WTC11 (cell line): Measurements from ENCODE around the gene IPO13. TPM values are rescaled to one million over a fixed set of nuclear protein-coding genes. Genes with fewer than 3 reads are reported as not detected.

Experiments
- ATAC-seq: fragments of 200-7000 bp; cut with Tn5 transposase; 2 replicates; pipeline ENCODE4 v1.10.0; 2021; ENCODE audit warnings: mild to moderate bottlenecking, moderate library complexity
- CTCF ChIA-PET: fragments of 300-600 bp; sonication (Branson Sonifier 250); formaldehyde crosslinking; loops from one replicate; lab custom pipeline; 2021; ENCODE audit warnings: antibody characterized with exemption; lab: Charles Lee
- POLR2A ChIA-PET: fragments of 350-600 bp; sonication (Branson Sonifier 250); formaldehyde crosslinking; loops from one replicate; lab custom pipeline; 2021; ENCODE audit warnings: antibody characterized with exemption; lab: Charles Lee
- DNase-seq: peaks from one replicate; pipeline ENCODE4 v3.0.0; 2021; ENCODE audit warnings: low spot score
- H3K27ac Mint-ChIP-seq: 2 replicates; pipeline ENCODE4 v1.8.0; 2021; ENCODE audit warnings: mixed read lengths
- H3K27me3 Mint-ChIP-seq: 2 replicates; pipeline ENCODE4 v1.8.0; 2021; ENCODE audit warnings: low read depth, mild to moderate bottlenecking, moderate library complexity, mixed read lengths
- H3K36me3 Mint-ChIP-seq: 2 replicates; pipeline ENCODE4 v1.8.0; 2021; ENCODE audit warnings: mixed read lengths
- H3K4me1 Mint-ChIP-seq: 2 replicates; pipeline ENCODE4 v1.8.0; 2022; ENCODE audit warnings: mixed read lengths
- H3K4me3 Mint-ChIP-seq: 2 replicates; pipeline ENCODE4 v1.8.0; 2021; ENCODE audit warnings: mild to moderate bottlenecking, moderate library complexity, mixed read lengths
- H3K9me3 Mint-ChIP-seq: 2 replicates; pipeline ENCODE4 v1.8.0; 2021; ENCODE audit warnings: mixed read lengths
- CDX4 ChIP-seq: fragments of 250-450 bp; sonication (Bioruptor Pico); IDR thresholded peaks from 2 replicates; pipeline ENCODE4 v1.9.0; 2021; ENCODE audit warnings: moderate library complexity, mild to moderate bottlenecking, inconsistent platforms, borderline replicate concordance
- CTCF ChIP-seq: fragments of 200-600 bp; IDR thresholded peaks from 2 replicates; pipeline ENCODE4 v1.8.0; 2022; ENCODE audit warnings: antibody characterized with exemption
- FOXP1 ChIP-seq: sonication (generic); formaldehyde crosslinking; IDR thresholded peaks from 2 replicates; pipeline ENCODE4 v1.8.0; 2022; ENCODE audit warnings: missing genetic modification reagents, mild to moderate bottlenecking, moderate library complexity, borderline replicate concordance
- GABPB1 ChIP-seq: sonication (generic); formaldehyde crosslinking; IDR thresholded peaks from 2 replicates; pipeline ENCODE4 v1.8.1; 2023; ENCODE audit warnings: mild to moderate bottlenecking, missing genetic modification reagents
- HMGXB4 ChIP-seq: sonication (generic); formaldehyde crosslinking; IDR thresholded peaks from 2 replicates; pipeline ENCODE4 v1.8.1; 2023; ENCODE audit warnings: mild to moderate bottlenecking, moderate library complexity, missing genetic modification reagents
- NR3C1 ChIP-seq: sonication (generic); formaldehyde crosslinking; conservative IDR thresholded peaks from 2 replicates; pipeline ENCODE4 v1.8.1; 2023; ENCODE audit warnings: low read depth, mild to moderate bottlenecking, missing genetic modification reagents
- RELA ChIP-seq: sonication (generic); formaldehyde crosslinking; IDR thresholded peaks from 2 replicates; pipeline ENCODE4 v1.8.1; 2022; ENCODE audit warnings: missing genetic modification reagents, mild to moderate bottlenecking, borderline replicate concordance
- ZNF512 ChIP-seq: sonication (generic); formaldehyde crosslinking; IDR thresholded peaks from 2 replicates; pipeline ENCODE4 v1.8.1; 2022; ENCODE audit warnings: missing genetic modification reagents, borderline replicate concordance
- total RNA-seq: library from RNA; stranded (reverse); gene quantifications from 3 replicates; pipeline ENCODE4 v1.2.3, GENCODE V29; 2021
- TF ChIP-seq, protein P1 (sequence below): sonication (generic); formaldehyde crosslinking; IDR thresholded peaks from 2 replicates; pipeline ENCODE4 v1.8.1; 2023; ENCODE audit warnings: mild to moderate bottlenecking, missing genetic modification reagents
- TF ChIP-seq, protein P2 (sequence below): sonication (generic); formaldehyde crosslinking; IDR thresholded peaks from 2 replicates; pipeline ENCODE4 v1.8.0; 2022; ENCODE audit warnings: mild to moderate bottlenecking, missing genetic modification reagents

IPO13 gene
- total RNA-seq, 1 experiment from 2014 or later: 24.2 TPM

- TF ChIP-seq, protein P1, sequence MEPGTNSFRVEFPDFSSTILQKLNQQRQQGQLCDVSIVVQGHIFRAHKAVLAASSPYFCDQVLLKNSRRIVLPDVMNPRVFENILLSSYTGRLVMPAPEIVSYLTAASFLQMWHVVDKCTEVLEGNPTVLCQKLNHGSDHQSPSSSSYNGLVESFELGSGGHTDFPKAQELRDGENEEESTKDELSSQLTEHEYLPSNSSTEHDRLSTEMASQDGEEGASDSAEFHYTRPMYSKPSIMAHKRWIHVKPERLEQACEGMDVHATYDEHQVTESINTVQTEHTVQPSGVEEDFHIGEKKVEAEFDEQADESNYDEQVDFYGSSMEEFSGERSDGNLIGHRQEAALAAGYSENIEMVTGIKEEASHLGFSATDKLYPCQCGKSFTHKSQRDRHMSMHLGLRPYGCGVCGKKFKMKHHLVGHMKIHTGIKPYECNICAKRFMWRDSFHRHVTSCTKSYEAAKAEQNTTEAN (CRISPR knock-in tag): no peak
- TF ChIP-seq RELA (CRISPR knock-in tag) (no peak), FOXP1 (CRISPR knock-in tag) (no peak)
Measured at GRCh38 chr1:43925846-43926245, 20.9 kb upstream of the IPO13 start (continued).

GRCh38 chr1:43930168-43930948, 16.4 kb upstream of the IPO13 start:
- H3K27me3 Mint-ChIP-seq: peaks cover 8% of the 10 kb centered on the region
- POLR2A ChIA-PET: interaction anchor here (0.8 to 1.4 kb wide), 3 partner anchors 16 to 165 kb away, joined by 3 to 7 read pairs (median 5); no protein-coding TSS in a partner anchor
- H3K27ac Mint-ChIP-seq: no peak overlapping the region
- TF ChIP-seq CTCF: peak; percentile 44
- no peak for TF ChIP-seq HMGXB4 (CRISPR knock-in tag)
- H3K4me1 Mint-ChIP-seq: peaks cover 29% of the 10 kb centered on the region
- CTCF ChIA-PET: interaction anchor here (0.5 to 11.9 kb wide), 54 partner anchors 9 to 645 kb away, joined by 3 to 992 read pairs (median 4); partner anchors contain the start of genes C1orf210, DPH2, IPO13 and PTPRF
- peak; percentile 13 for ATAC-seq
- DNase-seq: peak; percentile 67
- H3K9me3 Mint-ChIP-seq: no peaks in the 10 kb centered on the region
- H3K36me3 Mint-ChIP-seq: 0 out of 2 replicates have a peak, but pooled peaks cover 2% of the 10 kb centered on the region
- H3K4me3 Mint-ChIP-seq: no peak overlapping the region

DNA sequence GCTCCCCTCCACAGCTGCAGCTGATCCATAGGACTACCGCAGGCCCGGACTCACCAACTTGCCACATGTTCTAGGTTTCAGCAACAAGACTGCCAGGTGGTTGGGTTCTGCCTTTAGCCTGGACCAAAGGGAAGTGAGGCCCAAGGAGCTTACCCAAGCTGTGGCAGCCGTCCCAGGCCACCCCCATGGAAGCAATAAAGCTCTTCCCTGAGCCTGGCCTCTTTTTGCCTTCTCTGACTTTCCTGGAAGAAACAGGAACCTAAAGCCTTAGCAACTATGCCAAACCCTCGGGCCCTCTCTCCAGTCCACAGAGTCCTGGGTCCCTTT, 15.8 kb upstream of the IPO13 start:
- TF ChIP-seq CTCF (0 out of 2 replicates have a peak, but pooled peaks have one; percentile 0), CDX4 (CRISPR knock-in tag) (no peak), NR3C1 (no peak), GABPB1 (CRISPR knock-in tag) (no peak), ZNF512 (CRISPR knock-in tag) (no peak)
- TF ChIP-seq, protein P2, sequence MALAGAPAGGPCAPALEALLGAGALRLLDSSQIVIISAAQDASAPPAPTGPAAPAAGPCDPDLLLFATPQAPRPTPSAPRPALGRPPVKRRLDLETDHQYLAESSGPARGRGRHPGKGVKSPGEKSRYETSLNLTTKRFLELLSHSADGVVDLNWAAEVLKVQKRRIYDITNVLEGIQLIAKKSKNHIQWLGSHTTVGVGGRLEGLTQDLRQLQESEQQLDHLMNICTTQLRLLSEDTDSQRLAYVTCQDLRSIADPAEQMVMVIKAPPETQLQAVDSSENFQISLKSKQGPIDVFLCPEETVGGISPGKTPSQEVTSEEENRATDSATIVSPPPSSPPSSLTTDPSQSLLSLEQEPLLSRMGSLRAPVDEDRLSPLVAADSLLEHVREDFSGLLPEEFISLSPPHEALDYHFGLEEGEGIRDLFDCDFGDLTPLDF (CRISPR knock-in tag): no peak
- Mint-ChIP-seq H3K27ac (no peak overlapping the region), H3K9me3 (no peaks in the 10 kb centered on the region), H3K4me3 (no peak overlapping the region), H3K36me3 (0 out of 2 replicates have a peak, but pooled peaks cover 2% of the 10 kb centered on the region), H3K27me3 (peaks cover 8% of the 10 kb centered on the region), H3K4me1 (peaks cover 33% of the 10 kb centered on the region)
- ATAC-seq (no peak), DNase-seq (no peak)
- CTCF ChIA-PET: interaction anchor here (0.6 to 11.9 kb wide), 49 partner anchors 9 to 645 kb away, joined by 3 to 992 read pairs (median 4); partner anchors contain the start of genes C1orf210, DPH2, IPO13 and PTPRF
- POLR2A ChIA-PET: interaction anchor here (0.8 to 1.4 kb wide), 3 partner anchors 15 to 165 kb away, joined by 3 to 7 read pairs (median 5); no protein-coding TSS in a partner anchor
